Loucy (cell line): ENCODE measurements around the gene TPO.

ENCODE experiments used
- CTCF ChIP-seq: fragments of 200-600 bp; sonication (generic); conservative IDR thresholded peaks from 2 replicates; pipeline ENCODE4 v1.5.1; 2014; ENCODE audit warnings: mild to moderate bottlenecking, antibody characterized with exemption, low read length
- EZH2phosphoT487 ChIP-seq: fragments of 200-600 bp; IDR thresholded peaks from 2 replicates; pipeline ENCODE4 v1.6.1; 2018; ENCODE audit warnings: antibody characterized with exemption, mild to moderate bottlenecking, moderate library complexity, borderline replicate concordance

GRCh38 chr2:1590596-1591460 lies 177.6 kb downstream of the TPO start:
- TF ChIP-seq CTCF: 0 out of 2 replicates have a peak, but pooled peaks have one; percentile 24
- no peak for TF ChIP-seq EZH2phosphoT487
